ENCODE results near the gene IGSF9B. TPM values are rescaled to one million over a fixed set of nuclear protein-coding genes. Genes with fewer than 3 reads are reported as not detected.

The IGSF9B gene
- total RNA-seq, 1 experiment from 2014 or later, result 2.2 TPM

- intact Hi-C loops (cut with micrococcal nuclease; ENCODE audit: unreplicated experiment) (no loop called here), in situ Hi-C loops (cut with HindIII; ENCODE audit: low pct_unique_long_range_greater_than_20kb, low sequenced_read_pairs) (no loop called here)
- DNase-seq (ENCODE audit: low read depth, low spot score) (no peak), ATAC-seq (no peak)
- TF ChIP-seq TCF7L2 (IDR thresholded peaks at IDR 0.05; ENCODE audit: low read depth, low read length), result no peak
- TF ChIP-seq REST (IDR thresholded peaks at IDR 0.05; ENCODE audit: insufficient read depth in 1 of 2, low read depth in 2 of 2, low read length in 1 of 2), result no peak
- no peak for TF ChIP-seq SIN3A (IDR thresholded peaks at IDR 0.05; ENCODE audit: borderline replicate concordance, insufficient read depth, low read depth, low read length)
- TF ChIP-seq POLR2AphosphoS5 (IDR thresholded peaks at IDR 0.05; ENCODE audit: low read depth, low read length), result no peak
- no peak for TF ChIP-seq CTCF (IDR thresholded peaks at IDR 0.05)
- Histone ChIP-seq H3K27me3 (ENCODE audit: control insufficient read depth, insufficient read depth, low read length) (peaks cover 13% of the 10 kb centered on the region), H3K27ac (ENCODE audit: low read length) (no peak overlapping the region), H3K36me3 (ENCODE audit: control insufficient read depth, insufficient read depth, low read length) (no peaks in the 10 kb centered on the region), H3K4me1 (ENCODE audit: control insufficient read depth, insufficient read depth, low read length) (no peaks in the 10 kb centered on the region), H3K9me3 (ENCODE audit: control insufficient read depth, insufficient read depth, low read depth, low read length) (no peaks in the 10 kb centered on the region), H3K4me3 (ENCODE audit: low read depth in 2 of 2, low read length in 2 of 2) (no peak overlapping the region)
- ChIA-PET CTCF (no interaction called here), POLR2A (no interaction called here)
- no TSS peak for BruUV-seq (replicated peaks)
Observed at GRCh38 chr11:133983660-133984316, 27.0 kb upstream of the IGSF9B start.

GRCh38 chr11:133982876-133983275 lies 26.1 kb upstream of the IGSF9B start:
- Histone ChIP-seq H3K4me1 (ENCODE audit: control insufficient read depth, insufficient read depth, low read length) (no peaks in the 10 kb centered on the region), H3K27me3 (ENCODE audit: control insufficient read depth, insufficient read depth, low read length) (peaks cover 15% of the 10 kb centered on the region), H3K9me3 (ENCODE audit: control insufficient read depth, insufficient read depth, low read depth, low read length) (no peaks in the 10 kb centered on the region), H3K27ac (ENCODE audit: low read length) (no peak overlapping the region), H3K36me3 (ENCODE audit: control insufficient read depth, insufficient read depth, low read length) (no peaks in the 10 kb centered on the region), H3K4me3 (ENCODE audit: low read depth in 2 of 2, low read length in 2 of 2) (no peak overlapping the region)
- in situ Hi-C loops (cut with HindIII; ENCODE audit: low pct_unique_long_range_greater_than_20kb, low sequenced_read_pairs), result no loop called here
- intact Hi-C loops (cut with micrococcal nuclease; ENCODE audit: unreplicated experiment), result no loop called here
- no peak for TF ChIP-seq SIN3A (IDR thresholded peaks at IDR 0.05; ENCODE audit: borderline replicate concordance, insufficient read depth, low read depth, low read length)
- TF ChIP-seq CTCF (IDR thresholded peaks at IDR 0.05), result no peak
- no peak for TF ChIP-seq TCF7L2 (IDR thresholded peaks at IDR 0.05; ENCODE audit: low read depth, low read length)
- TF ChIP-seq REST (IDR thresholded peaks at IDR 0.05; ENCODE audit: insufficient read depth in 1 of 2, low read depth in 2 of 2, low read length in 1 of 2), result no peak
- no peak for TF ChIP-seq POLR2AphosphoS5 (IDR thresholded peaks at IDR 0.05; ENCODE audit: low read depth, low read length)
- DNase-seq (ENCODE audit: low read depth, low spot score), result no peak
- POLR2A ChIA-PET, result no interaction called here
- CTCF ChIA-PET, result interaction anchor here (0.6 kb wide), 1 partner anchor 67 kb away, joined by 5 read pairs; no protein-coding TSS in a partner anchor
- no TSS peak for BruUV-seq (replicated peaks)
- ATAC-seq, result no peak

Measured in Panc1 (cell line).